CD4-positive, alpha-beta T cell treated with Interferon alpha-2 for 1 hour (primary cell): ENCODE measurements around the gene HJURP.

Source experiments
- DNase-seq, 2 donors: peaks; one replicate each; pipeline ENCODE4 v3.0.0-alpha.2; 2020 to 2022

Gene HJURP

GRCh38 chr2:233848276-233848675 lies 6.1 kb downstream of the HJURP start:
- no peak for DNase-seq

GRCh38 chr2:233847248-233847898 lies 7.0 kb downstream of the HJURP start:
- DNase-seq = no peak

DNA sequence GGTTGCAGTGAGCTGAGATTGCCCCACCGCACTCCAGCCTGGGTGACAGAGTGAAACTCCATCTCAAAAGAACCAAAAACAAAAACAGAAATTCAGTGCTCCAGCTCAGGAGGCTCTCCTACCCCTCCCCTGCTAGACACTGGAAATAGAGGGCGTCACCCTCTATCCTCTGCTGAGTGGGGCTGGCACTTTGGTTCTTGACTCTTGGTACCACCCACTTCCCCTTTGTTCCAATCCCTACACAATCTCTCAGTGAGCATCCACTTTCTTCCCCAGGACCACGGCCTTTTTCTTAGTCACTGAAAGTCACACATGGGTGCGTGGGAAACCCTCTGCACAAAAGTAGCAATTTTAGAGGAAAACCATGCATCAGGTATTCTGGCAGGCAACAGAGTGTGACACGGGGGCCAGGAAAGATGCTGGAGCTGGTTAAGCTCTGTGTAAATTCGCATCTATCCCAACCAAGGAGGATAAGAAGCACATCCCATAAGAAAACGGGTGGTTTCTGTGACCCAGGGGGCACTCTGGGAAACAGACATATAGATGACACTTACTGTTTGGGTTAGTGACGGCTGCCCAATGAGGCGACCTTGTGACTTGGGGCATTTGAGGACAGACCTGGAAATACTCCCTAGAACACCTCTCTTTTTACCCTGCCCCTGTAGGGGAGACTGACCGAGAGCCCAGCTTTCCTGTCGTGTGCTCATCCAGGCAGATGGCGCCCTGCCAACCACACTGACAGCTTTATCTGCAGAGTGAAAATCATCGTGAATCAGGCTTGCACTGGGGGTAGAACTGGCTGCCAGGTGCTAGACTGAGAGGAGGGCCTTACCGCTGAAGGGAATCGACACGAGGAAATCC lies 7.7 kb downstream of the HJURP start:
- DNase-seq = no peak

DNA sequence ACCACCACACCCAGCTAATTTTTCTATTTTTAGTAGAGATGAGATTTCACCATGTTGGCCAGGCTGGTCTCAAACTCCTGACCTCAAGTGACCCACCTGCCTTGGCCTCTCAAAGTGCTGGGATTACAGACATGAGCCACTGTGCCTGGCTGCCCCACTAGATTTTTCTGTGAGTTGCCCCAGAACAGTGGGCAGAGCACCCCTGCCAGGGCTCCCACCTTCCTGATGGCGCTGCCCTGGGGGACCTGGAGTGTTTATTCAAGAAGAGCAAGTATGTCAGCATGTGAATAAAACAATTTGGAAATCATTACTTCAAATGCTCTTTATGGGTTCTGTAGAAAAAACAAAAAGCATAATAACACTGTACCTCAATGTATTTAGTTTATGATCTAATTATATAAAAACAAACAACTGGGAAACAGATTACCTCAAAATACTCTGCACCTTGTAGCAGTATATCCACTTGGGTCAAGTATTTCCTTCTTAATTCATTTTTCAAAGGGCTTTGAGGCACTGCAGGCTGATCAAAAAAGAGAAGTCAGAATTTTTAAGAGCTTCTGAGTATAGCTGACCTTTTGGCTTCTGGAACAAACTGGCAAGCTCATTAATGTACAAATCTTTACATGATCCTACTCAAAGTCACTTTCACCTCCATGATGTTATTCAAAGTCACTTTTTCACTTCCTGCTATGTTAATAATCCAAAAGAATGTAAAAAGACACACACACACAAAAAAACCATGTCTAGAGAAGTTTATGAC lies 8.9 kb downstream of the HJURP start:
- DNase-seq = no peak

DNA sequence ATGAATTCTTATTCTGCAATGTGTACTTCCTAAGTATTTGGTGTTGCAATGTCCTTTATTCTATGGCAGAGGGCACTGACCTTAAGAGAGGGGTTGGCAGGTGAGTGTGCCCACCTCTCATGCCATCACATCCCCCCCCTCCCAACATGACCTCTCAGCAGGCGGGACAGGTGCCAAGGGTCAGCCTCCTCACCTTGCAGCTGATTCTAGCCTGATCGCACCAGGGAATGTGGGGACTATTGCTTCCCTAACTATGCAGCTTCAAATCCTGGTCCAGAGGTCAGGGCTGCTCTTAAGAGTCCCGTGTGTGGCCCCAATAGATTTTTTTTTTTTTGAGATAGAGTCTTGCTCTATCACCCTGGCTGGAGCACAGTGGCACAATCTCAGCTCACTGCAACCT lies 9.5 kb downstream of the HJURP start:
- no peak for DNase-seq

- DNase-seq = no peak
These were observed 10.1 kb downstream of the HJURP start for GRCh38 chr2:233844064-233844807.

GRCh38 chr2:233841183-233841582 lies 13.2 kb downstream of the HJURP start:
- DNase-seq = no peak

DNA sequence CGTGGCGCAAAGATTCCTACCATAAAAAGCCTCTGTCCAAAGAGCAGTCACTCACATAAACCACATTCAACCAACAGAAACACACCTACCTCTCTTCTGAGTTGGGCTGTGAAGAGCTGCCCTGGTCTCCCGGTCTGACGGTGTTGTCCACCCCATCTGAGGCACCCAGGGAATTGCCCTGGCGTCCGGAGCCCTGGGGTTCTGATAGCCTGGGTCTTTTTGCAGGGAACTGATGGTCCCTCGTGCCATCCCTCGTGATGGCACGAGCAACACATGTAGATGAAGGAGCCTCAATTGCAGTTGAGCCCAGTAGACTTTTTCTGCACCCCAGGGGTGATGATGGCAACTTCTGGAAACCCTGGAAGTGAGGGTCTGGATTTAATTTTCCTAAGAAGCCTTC lies 13.8 kb downstream of the HJURP start:
- DNase-seq = no peak

DNA sequence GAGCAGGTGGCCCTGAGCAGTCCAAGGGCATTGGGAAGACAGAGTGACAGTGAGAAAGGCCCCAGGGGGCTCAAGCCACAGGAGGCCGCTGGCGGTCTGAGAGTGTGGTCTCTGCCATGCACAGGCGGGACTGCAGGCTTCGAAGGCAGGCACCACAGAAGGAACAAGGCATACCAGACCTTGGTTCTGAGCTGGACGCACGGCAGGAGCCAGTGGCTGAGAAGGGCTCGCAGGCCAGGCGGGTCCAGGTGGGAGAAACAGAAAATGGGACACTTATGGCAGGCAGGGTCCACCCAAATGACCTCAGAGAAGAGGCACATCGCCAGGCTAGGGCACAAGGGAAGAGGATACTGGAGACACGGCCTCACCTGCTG lies 14.9 kb downstream of the HJURP start:
- DNase-seq = no peak

- DNase-seq = no peak
These were observed 15.4 kb downstream of the HJURP start for GRCh38 chr2:233838726-233839446.

DNA sequence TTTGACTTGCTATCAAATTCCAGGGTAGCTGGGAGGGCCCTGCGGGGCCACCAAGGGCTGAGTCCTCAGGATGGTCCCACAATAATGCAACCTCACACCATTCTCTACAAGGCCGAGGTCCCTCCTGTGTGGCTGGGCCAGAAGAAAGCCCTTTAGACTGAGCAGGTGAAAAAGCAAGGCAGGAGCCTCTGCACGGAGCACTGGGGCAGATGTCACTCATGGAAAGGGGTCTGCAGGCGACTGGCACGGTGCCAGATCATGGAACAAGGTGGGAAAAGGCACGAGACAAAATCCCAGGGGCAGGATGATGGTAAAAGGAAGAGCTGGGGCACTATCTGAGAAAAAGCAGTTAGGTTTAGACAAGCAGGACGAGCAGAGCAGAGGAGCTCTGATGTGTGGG lies 16.1 kb downstream of the HJURP start:
- DNase-seq = no peak

DNA sequence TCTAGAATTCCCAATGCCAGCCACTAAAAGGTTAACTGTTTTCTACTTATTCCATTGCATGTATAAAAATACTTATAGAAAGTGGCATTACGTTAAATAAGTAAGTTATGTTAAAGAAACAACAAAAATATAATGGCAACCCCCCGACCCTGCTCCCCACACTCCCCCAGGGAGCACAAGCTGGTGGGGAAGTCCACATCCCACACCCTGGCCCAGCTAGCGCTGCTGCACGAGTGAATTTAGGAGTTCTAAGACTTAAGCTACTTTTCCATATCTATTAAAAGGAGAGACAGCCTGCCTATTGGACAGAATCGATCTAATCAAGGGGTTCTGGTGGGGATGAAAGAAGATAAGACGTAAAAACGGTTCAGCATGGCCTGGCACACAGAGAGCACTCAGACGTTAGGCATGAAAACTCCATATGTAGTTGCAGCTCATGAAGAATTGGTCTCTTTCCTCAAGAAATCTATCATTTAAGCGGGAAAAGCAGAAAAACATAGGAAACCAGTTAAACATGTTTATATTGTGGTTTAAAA lies 16.6 kb downstream of the HJURP start:
- DNase-seq = no peak

GRCh38 chr2:233836359-233836758 lies 18.0 kb downstream of the HJURP start:
- DNase-seq = no peak

GRCh38 chr2:233835230-233836186 lies 18.8 kb downstream of the HJURP start:
- no peak for DNase-seq

DNA sequence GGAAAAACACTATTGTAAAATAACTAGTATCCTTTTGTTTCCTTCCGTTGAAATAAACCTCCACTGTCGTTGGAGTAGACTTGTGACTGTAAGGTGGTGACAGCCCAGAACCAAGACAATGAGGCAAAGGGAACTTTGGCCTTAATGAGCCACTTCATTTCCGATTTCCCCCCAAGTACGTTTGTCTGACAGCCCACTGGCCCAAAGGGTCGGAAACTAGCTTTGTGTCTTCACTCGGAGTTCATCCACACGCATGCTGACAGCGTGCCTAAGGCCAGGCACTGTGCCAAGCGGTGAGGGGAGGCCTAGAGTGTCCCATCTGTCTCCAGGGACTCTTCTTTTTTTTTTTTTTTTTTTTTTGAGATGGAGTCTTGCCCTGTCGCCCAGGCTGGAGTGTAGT lies 21.0 kb downstream of the HJURP start:
- no peak for DNase-seq

- DNase-seq = no peak
These were observed 21.4 kb downstream of the HJURP start for GRCh38 chr2:233832869-233833311.

- DNase-seq = no peak
These were observed 21.9 kb downstream of the HJURP start for GRCh38 chr2:233832414-233832813.

DNA sequence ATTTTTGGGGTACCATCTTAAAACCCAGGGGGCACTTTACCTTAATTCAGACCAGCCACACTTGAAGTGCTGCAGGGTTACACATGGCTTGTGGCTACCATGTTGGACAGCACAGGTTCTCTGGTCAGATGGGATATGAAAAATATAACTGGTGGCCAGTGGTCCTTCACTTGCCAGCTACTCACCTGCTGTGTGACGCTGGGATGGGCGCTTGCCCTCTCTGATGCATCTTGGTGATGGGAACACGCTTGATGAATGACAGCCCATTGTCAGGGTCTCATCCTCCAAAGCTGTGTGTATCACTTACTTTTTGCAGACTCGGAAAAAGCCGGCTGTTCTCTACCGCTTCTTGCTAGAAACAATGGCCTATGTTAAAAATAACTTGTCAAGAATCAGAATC lies 22.5 kb downstream of the HJURP start:
- DNase-seq = no peak

DNA sequence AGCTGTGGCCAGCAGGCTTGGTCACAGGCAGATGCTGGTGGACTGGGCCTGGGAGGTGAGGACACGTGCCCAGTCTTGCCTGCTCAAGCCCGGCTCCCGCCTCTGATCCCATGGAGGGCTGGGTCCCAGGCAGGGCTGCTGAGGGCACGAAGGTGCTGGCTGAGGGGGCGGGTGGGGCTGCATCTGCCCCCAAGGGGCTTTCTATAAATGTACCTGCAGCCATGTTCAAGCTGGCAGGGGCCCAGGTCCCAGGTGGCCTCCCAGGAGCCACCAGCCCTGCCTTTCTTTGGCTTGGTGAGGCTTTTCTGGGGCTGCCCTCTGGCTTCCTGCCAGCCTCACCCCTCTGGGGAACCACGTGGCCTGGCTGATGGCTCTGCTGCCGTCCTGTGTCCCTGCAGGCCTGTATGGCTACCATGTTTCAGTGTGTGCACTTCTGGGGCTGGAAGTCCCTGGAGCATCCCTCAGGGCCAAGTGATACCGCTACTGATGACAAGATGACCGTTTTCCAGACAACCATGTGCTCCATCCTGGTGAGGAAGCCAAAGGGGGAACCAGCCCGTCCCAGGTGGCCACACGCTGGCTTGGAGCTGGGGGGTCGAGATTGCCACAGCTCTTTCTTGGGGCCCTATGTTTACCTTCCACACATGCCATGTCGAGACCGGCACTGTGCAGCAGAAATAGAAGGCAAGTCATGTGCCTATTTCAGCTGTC lies 23.2 kb downstream of the HJURP start:
- no peak for DNase-seq
